GM23248 (cell line): Measurements from ENCODE around the gene WASHC2C.
"Not testable (repeated sequence)": the region's sequence is repeated elsewhere in the genome, so short reads cannot be mapped to it uniquely, and the experiment has no call there.

Experiments
- EZH2 ChIP-seq: fragments of 200-600 bp; sonication (generic); IDR thresholded peaks from 2 replicates; pipeline ENCODE4 v1.6.1; 2018; ENCODE audit warnings: antibody characterized with exemption, mild to moderate bottlenecking; ENCODE audit not compliant: insufficient read depth, poor library complexity, severe bottlenecking
- EZH2phosphoT487 ChIP-seq: fragments of 200-600 bp; sonication (generic); IDR thresholded peaks from 2 replicates; pipeline ENCODE4 v1.6.1; 2018; ENCODE audit warnings: antibody characterized with exemption, moderate library complexity, mild to moderate bottlenecking, low read depth; ENCODE audit not compliant: insufficient read depth

- not testable (repeated sequence) for TF ChIP-seq EZH2, EZH2phosphoT487
Measured at GRCh38 chr10:45726703-45727420, at the start of gene WASHC2C.
